Peyer's patch (tissue), 4 donors: ENCODE data around the gene ACOT7. TPM values are rescaled to one million over a fixed set of nuclear protein-coding genes. Genes with fewer than 3 reads are reported as not detected.
A peak's percentile ranks its signal among the peaks of the same experiment; 100 is the strongest.

Experiments
- DNase-seq, 3 donors: peaks; one replicate each; pipeline ENCODE4 v3.0.0-alpha.2; 2017 to 2019
- H3K27ac ChIP-seq, 4 donors: fragments of 200-600 bp; sonication (generic); one replicate each; pipeline ENCODE4 v1.5.1; 2016 to 2019
- H3K27me3 ChIP-seq, 2 donors: fragments of 200-600 bp; sonication (generic); one replicate each; pipeline ENCODE4 v1.5.1; 2019
- H3K36me3 ChIP-seq, 3 donors: fragments of 200-600 bp; sonication (generic); one replicate each; pipeline ENCODE4 v1.5.1; 2016 to 2019
- H3K4me1 ChIP-seq, 4 donors: fragments of 200-600 bp; sonication (generic); one replicate each; pipeline ENCODE4 v1.5.1; 2016 to 2019
- H3K4me3 ChIP-seq, 4 donors: fragments of 200-600 bp; sonication (generic); 1 replicate in 3 of 4; 2 replicates in 1 of 4; pipeline ENCODE4 v1.5.1; 2016 to 2019; ENCODE audit warnings: mild to moderate bottlenecking in 1 of 4
- H3K9me3 ChIP-seq, 4 donors: fragments of 200-600 bp; sonication (generic); one replicate each; pipeline ENCODE4 v1.5.1; 2016 to 2019; ENCODE audit warnings: mild to moderate bottlenecking in 1 of 4
- CTCF ChIP-seq, 6 experiments: fragments of 450-650 bp in 4 of 6; fragments of 200-600 bp in 2 of 6; sonication (generic) in 1 of 6; IDR thresholded peaks; one replicate each; pipeline ENCODE4 v1.5.1; 2017 to 2019; ENCODE audit warnings: antibody characterized with exemption in 6 of 6, mild to moderate bottlenecking in 3 of 6, moderate library complexity in 1 of 6
- POLR2A ChIP-seq, 2 donors: fragments of 450-650 bp; IDR thresholded peaks; one replicate each; pipeline ENCODE4 v1.5.1; 2017; ENCODE audit warnings: antibody characterized with exemption in 2 of 2, mild to moderate bottlenecking in 2 of 2, moderate library complexity in 2 of 2
- total RNA-seq, 4 donors: library from RNA; depleted of rRNA; stranded (reverse); fragments of >200 nt; gene quantifications; one replicate each; pipeline ENCODE4 v1.1.0, GENCODE V29; 2016

The ACOT7 gene
- total RNA-seq, 4 donors from 2014 or later = 38.4 to 93.2 (median 67.1) TPM

GRCh38 chr1:6347641-6348487 lies 45.7 kb downstream of the ACOT7 start:
- Histone ChIP-seq H3K4me1 (peaks cover 0 to 35% (median 6%) of the 10 kb centered on the region in 4 donors), H3K36me3 (peaks cover 0 to 3% (median 0%) of the 10 kb centered on the region in 3 donors), H3K27me3 (no peaks in the 10 kb centered on the region), H3K4me3 (no peak overlapping the region), H3K27ac (peak overlapping the region; percentile 26 to 70 (median 54)), H3K9me3 (no peaks in the 10 kb centered on the region)
- peak; percentile 39 to 83 (median 76) for TF ChIP-seq CTCF (IDR thresholded peaks at IDR 0.05)
- TF ChIP-seq POLR2A (IDR thresholded peaks at IDR 0.05) = no peak
- DNase-seq = peak; percentile 54 to 79 (median 78)

- H3K9me3 ChIP-seq = no peaks in the 10 kb centered on the region
These were observed 48.1 kb downstream of the ACOT7 start for GRCh38 chr1:6345460-6345859.

GRCh38 chr1:6345009-6345408 lies 48.6 kb downstream of the ACOT7 start:
- Histone ChIP-seq H3K9me3 (no peaks in the 10 kb centered on the region), H3K4me3 (no peak overlapping the region), H3K4me1 (peaks cover 0 to 16% (median 4%) of the 10 kb centered on the region in 4 donors), H3K27me3 (no peaks in the 10 kb centered on the region), H3K36me3 (peaks cover 0 to 3% (median 0%) of the 10 kb centered on the region in 3 donors), H3K27ac (peak overlapping the region in 2 of 4 donors; percentile 11 to 30)
- no peak for TF ChIP-seq CTCF (IDR thresholded peaks at IDR 0.05)
- no peak for TF ChIP-seq POLR2A (IDR thresholded peaks at IDR 0.05)
- DNase-seq = peak in 2 of 3 donors; percentile 66 to 71

More at GRCh38 chr1:6345460-6345859, 48.1 kb downstream of the ACOT7 start:
- no peak overlapping the region for H3K4me3 ChIP-seq
- H3K4me1 ChIP-seq = peaks cover 0 to 16% (median 4%) of the 10 kb centered on the region in 4 donors
- TF ChIP-seq CTCF (IDR thresholded peaks at IDR 0.05) = no peak
- no peak for TF ChIP-seq POLR2A (IDR thresholded peaks at IDR 0.05)
- peak overlapping the region in 2 of 4 donors; percentile 11 to 30 for H3K27ac ChIP-seq
- H3K27me3 ChIP-seq = no peaks in the 10 kb centered on the region
- no peak for DNase-seq
- H3K36me3 ChIP-seq = peaks cover 0 to 3% (median 0%) of the 10 kb centered on the region in 3 donors

- H3K9me3 ChIP-seq = no peaks in the 10 kb centered on the region
- no peak overlapping the region for H3K4me3 ChIP-seq
- TF ChIP-seq POLR2A (IDR thresholded peaks at IDR 0.05) (no peak), CTCF (IDR thresholded peaks at IDR 0.05) (peak in 5 of 6 experiments; percentile 46 to 98 (median 97))
- peaks cover 0 to 11% (median 4%) of the 10 kb centered on the region in 4 donors for H3K4me1 ChIP-seq
- peak overlapping the region in 3 of 4 donors; percentile 15 to 72 (median 22) for H3K27ac ChIP-seq
- no peaks in the 10 kb centered on the region for H3K27me3 ChIP-seq
- peak; percentile 37 to 91 (median 87) for DNase-seq
- peaks cover 0 to 7% (median 0%) of the 10 kb centered on the region in 3 donors for H3K36me3 ChIP-seq
These were observed 49.8 kb downstream of the ACOT7 start for GRCh38 chr1:6343506-6344405.

GRCh38 chr1:6342056-6342455 lies 51.5 kb downstream of the ACOT7 start:
- H3K4me3 ChIP-seq = no peak overlapping the region
- no peak overlapping the region for H3K27ac ChIP-seq
- H3K36me3 ChIP-seq = peaks cover 0 to 14% (median 0%) of the 10 kb centered on the region in 3 donors
- no peak for DNase-seq
- TF ChIP-seq POLR2A (IDR thresholded peaks at IDR 0.05) (no peak), CTCF (IDR thresholded peaks at IDR 0.05) (no peak)
- H3K4me1 ChIP-seq = peaks cover 0 to 10% (median 0%) of the 10 kb centered on the region in 4 donors
- H3K27me3 ChIP-seq = no peaks in the 10 kb centered on the region
- no peaks in the 10 kb centered on the region for H3K9me3 ChIP-seq
